ENCODE results near the gene COPS7A.

COPS7A gene, protein sequence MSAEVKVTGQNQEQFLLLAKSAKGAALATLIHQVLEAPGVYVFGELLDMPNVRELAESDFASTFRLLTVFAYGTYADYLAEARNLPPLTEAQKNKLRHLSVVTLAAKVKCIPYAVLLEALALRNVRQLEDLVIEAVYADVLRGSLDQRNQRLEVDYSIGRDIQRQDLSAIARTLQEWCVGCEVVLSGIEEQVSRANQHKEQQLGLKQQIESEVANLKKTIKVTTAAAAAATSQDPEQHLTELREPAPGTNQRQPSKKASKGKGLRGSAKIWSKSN

DNA sequence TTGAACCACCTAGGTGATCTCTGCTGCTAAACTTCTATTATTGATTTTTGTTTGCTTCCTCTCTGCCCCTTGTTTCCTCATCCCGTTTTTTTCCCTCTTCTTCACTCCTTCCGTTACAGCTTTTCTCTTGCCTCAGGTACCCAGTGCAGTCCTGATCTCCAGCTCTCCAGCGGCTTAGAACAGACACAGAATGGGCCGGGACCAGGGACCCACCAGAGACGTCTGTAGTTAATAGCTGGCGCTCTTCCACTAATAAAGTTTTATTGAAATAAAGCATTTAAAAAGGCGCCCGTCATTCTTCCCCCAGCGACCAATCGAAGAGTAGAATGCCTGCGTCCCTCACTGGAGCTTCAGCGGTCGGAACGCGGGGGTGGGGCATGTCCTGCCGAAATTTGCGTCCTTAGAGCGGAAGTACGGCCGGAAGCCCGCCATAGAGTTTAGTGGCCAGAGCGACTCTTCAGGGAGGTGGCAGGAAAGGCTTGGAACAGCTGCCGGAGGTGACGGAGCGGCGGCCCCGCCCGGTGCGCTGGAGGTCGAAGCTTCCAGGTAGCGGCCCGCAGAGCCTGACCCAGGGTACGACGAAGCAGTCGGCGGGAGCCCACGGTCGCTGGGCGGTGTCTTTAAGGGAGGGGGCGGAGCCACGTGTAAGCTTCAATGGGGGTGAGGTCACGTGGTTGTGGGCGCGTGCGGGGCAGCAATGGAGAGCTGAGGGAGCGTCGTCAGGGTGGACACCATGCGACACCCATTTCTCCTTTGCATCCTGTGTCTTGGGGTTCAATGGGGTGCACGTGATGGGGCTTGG, at the start of gene COPS7A:
Gene COPS7A (plus strand): TSS at position 440 of the 802 bp plus-strand sequence. CDS start 611 bp downstream, outside the sequence.
- DNase-seq, result peak; percentile 91 to 98

DNA sequence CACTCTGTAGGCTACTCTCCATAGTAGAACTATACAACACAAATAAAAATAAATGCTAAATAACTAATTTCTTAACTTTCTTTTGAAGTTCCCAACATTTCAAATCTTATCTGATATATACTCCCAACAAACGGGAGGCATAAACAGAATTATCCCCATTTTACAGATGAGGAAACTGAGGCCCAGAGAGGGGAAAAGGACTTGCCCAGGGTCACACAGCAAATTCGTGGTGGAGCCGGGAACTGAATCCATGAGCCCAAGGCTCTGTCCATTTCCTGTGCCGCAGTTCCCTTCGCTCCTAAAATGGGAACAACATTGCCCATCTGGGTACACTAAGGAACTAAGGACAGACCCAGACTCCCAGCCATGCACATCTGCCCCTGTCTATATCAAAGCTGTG, 46.9 kb upstream of the COPS7A start:
- DNase-seq, result no peak

DNA sequence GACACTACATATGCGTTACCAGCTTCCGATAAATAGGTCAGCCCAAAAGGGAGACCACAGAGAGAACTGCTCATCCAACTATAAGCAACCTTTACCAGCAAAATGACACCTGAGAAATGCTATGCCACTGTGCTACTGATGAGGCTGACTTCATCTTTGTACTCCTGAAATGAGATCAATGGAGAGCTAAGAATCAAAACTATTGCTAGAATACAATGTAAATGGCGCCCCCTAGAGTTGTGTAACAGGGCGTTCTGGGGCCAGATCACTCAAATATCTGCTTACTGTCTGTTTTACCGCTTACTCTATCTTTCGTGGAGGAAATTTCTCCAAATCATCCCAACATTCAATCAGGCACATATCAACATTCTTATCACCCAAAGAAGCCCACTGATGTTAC, 39.2 kb upstream of the COPS7A start:
- DNase-seq, result no peak

DNA sequence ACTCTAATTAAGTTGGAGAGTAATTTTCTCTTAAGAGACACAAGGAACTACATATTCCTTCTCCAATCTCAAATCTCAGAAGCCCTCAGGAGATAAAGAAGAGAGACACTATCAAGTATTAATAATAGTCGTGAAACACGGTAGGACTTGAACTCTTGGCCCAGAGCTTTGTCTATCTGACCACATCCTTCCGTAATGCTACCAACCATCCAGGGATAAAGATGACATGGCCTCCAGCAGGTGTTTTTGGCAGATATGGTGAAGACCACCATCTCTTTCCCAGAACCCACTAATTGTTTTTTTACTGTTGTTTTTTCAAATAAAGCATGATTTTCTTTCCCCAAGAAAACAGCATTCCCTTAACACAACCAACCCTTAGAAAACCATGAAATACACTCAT, 38.0 kb upstream of the COPS7A start:
- no peak for DNase-seq

DNA sequence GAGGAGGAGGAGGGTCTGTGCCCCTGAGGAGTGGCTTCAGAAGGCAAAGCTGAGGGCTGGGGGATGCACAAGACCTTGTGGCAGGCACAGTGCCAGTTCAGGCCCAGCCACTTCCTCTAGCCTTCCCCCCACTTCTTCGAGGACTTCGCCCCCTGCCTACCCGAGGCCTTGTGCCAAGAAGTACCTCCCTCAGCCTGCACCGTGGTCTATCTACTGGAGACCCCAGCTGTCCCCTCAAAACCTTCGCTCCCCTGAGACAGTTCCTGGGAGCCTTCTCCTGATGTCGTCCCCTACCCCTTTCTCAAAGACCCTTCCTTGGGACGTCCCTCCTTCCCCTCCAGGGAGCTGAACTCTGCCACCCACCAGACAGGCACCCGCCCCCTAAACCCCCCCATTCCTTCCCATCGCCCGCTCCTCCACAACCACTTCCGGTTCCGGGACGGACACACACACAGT, 35.3 kb upstream of the COPS7A start:
- DNase-seq, result peak in 1 of 2 experiments; percentile 11

DNA sequence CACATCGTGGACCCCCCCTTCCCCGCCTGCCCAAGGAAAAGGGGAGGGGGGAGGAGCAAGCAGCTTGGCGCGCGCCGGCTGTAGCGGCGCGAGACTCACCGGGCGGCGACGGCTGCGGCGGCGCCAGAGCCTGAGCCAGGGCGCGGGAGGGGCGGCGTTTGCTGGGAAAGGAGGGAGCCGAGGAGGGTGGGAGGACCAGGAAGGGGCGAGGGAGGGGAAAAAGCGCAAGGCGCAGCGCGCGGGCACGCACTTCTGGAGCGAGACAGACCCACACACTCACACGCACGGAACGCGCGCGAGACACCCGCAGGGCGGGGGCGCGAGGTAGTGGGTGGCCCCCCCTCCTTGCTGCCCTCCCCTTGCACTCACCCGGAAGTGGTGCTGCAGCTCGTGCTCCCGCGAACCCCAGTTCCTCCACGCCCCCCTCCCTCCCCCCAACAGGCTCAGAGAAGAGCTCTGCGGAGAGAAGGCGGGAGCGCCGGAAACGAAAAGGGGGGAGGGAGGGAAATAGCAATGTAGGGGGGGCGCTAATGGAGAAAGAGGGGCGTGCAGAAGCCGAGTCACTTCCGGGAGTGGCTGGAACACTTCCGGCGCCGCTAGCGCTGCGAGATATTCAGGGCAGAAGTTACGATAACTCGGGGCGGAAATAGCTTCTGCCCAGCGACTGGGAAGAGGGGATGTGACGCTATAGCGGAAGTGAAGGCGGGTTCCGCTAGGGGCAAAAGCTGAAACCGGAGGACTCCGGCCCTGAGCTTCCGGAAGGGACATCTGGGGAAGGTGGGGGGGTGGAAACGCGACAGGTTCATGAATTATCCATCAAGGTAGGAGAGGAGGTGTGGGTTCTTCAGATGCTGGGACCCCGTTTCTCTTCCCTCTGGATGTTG, 34.6 kb upstream of the COPS7A start, which contains the start of gene ZNF384:
Gene ZNF384 (minus strand): TSS at position 377 of the 884 bp plus-strand sequence. CDS start 9,855 bp downstream, outside the sequence.
- DNase-seq, result peak; percentile 94 to 99

DNA sequence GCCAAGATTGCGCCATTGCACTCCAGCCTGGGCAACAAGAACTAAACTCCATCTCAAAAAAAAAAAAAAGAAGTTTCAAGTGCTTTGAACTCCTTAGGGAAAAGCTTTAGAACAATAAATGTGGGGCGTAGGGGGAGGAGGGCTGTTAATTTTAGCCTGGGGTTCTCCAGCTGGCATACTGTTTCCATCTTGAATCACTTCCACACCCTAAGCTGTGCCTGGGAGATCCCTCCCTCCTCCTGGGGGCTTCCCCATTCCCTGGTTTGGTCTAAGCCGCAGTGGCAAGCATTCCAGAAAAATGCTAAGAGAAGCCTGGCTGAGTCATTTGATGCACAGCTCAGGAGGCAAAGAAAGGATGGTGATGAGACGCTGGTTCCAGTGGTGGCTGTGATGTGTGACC, 32.4 kb upstream of the COPS7A start:
- no peak for DNase-seq

DNA sequence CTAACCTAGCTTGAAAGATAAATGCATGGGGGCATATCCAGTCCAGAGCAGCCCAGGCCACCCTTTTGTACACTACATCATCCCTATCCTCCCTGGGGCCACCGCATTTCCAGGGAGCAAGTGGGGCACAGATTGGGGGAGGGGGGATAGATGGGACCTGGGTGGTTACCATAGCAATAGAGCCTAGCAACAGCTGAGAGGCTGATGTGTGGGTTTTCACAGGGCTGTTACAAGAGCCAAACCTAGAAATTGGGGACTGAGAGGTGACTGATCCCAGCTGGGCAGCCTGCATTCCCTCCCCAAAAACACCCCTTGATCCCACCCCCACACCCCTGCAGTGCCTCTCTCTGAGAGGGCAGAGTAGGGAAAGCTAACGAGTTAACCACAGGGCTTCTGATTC, 31.0 kb upstream of the COPS7A start:
- no peak for DNase-seq

DNA sequence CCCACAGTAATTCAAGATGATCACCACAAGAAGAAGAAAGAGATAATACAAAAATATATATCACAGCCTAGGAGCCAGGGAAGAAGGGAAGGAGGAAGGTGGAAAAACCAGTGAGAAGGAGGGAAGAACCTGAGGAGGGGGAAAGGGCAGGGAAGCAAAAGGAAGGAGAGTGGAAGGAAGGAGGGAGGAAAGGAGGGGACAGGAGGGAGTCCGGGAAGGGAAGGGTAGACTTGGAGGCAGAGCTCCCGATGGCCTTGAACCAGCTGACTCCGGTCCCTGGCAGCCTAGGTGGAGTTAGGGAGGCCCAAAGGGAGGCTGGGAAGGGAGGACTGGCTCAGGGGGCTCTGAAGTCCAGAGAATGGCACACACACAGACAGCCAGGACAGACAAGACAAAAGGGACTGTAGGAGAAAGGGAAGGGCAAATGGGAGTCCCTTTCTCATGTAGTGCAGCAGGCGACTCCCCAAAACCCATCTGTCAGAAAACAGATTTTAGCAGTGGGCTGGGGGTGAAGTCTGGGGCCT, 30.0 kb upstream of the COPS7A start:
- no peak for DNase-seq

DNA sequence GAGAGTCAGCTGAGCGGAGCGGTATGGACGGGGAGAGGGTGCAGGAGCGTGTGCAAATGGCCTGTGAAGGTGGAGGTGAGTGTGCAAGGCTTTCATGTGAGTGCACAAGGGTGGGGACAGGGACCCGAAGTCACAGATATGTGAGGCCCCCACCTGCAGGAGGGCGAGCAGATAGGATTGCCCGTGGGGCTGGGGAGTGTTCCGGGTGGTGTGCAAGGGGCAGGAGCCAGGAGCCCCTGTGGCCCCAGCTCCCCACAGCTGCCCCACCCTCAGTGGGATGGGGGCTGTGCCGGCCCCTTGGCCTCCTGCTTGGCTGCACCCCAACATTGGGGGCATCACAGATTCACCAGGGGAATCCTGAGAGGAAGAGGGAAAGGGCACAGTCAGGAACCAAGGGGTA, 29.1 kb upstream of the COPS7A start:
- no peak for DNase-seq

DNA sequence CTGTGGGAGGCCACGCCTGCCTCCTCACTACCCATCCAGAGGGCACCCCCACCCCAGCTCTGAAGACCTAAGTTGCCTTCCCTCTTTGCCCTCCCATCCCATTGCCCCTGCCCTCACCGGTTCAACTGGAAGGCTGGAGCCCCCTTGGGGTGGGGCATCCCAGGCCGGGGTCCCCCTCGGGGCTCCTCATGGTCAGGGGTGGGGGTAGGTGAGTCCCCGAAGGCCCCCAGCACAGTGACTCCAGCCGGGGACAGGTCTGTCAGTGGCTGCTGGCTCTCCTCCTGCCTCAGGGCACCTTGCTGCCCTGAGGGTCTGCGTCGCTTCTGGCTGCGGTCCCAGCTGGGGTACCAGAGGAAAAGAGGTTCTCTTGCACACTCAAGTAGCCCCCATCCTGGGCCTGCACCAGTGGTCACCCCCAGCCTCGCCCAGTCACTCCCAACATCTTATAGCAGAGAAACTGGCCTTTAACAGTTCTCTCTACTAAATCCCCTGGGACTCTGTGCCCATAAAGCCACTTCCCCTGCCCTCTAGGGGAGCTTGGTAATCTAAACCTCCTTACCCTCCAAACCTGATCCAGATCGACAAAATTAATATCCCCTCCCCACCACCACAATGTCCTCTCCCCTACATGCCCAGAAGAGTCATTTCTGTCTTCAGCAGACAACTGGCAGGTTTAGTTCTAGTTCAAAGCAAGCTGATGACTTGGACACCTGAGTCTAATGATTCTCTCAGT, 28.4 kb upstream of the COPS7A start:
- no peak for DNase-seq

DNA sequence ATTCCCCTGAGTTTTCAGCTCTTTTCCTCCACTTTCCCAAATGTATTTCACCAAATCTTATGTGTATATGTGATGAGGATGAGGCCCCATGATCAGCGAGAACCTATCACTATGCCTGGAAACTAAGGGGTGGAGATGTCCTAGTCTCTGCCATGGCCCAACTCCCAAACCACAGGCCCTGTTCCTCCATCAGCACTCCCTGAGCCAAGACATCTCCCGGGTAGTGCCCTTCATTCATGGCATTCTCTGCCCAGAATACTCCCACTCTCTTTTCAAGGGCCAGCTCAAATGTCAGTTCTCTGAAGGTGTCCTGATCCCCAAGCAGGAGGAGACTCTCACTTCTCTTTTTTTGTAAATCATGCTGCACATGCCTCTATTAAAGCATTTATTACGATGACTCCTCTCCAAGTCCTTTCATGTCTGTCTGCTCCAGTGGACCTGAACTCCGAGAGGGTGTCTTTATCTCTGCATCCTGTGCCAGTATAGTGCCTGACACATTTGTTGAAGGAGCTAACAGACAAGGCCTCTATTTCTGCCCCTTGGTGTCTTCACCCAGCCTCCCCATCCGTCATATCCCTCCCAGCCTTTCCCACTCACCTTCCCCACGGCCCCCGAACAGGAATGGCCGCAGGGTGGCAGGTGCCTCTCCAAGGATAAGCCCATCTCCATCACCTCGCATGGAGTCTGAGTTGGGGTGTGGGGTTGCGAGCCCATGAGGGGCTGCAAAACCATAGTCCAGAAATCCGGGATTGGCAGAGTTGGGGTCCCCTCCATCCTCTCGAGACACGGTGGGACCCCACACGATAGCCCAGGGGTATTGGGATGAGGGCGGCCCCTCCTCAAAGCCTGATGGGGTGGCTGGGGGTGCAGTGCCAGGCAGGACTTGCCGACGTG, 26.9 kb upstream of the COPS7A start:
- no peak for DNase-seq

DNA sequence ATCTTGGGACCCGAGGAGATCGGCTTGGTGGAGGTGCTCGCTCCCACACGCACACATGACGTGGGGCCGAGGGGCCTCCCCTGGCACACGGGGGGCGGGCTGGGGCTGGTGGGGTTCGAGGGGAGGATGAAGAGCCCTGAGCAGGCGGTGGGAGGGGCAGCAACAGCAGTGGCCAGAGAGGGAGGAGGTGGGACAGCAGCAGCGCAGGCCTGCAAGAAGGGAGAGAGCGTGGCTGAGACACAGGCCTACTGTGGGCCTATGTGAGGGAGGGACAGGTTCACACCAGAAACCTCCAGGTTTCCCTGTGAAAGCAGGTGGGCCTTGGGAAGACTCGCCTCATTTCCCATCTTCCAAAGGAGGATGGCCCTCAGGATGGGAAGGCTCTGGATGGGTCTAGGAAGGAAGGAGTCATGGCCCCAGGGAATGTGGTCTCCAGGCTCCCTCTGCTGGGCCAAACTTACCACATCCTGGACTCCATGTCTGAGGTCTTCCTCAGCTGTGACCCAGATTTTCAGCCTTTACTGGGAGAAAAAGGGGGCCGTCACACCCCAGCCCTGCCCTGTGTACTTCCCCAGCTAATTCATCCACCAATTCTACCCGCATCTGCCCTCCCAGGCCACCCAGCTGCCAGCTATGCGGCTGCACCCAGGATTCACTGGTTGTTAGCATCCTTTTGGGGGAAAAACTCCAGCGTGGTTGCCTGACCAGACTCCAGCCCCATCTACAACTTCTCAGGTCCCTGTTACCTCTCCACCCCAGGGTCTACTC, 26.1 kb upstream of the COPS7A start:
- DNase-seq, result no peak

DNA sequence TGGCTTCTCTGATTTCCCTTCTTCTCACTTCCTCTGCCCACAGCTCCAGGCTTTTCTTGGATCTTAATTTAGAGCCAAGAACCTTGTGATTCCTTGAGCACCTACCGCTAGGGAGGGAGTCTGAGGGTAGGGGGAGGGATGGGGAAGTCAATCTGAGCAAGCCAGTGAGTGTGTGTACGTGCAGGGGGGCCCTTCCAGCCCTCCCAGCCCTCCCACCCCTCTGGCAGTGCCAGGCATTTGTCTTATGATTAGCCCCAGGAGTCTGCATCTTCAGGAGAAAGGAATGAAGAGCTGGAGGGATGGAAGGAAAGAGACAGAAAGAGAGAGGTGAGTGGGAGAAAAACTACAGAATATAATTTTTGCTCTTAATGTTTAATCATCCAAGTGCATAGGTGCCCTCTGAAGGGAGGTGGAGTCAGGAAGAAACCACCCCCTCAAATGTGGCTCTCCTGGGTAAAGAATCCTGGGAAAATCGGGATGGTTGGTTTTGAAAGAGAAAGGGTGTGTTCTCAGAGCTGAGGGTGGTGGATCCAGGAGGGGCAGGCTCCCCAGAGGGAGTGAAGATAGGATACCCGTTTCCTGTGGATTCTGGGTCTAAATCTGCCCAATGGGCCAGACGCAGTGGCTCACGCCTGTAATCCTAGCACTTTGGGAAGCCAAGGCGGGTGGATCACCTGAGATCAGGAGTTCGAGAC, 25.3 kb upstream of the COPS7A start:
- no peak for DNase-seq

DNA sequence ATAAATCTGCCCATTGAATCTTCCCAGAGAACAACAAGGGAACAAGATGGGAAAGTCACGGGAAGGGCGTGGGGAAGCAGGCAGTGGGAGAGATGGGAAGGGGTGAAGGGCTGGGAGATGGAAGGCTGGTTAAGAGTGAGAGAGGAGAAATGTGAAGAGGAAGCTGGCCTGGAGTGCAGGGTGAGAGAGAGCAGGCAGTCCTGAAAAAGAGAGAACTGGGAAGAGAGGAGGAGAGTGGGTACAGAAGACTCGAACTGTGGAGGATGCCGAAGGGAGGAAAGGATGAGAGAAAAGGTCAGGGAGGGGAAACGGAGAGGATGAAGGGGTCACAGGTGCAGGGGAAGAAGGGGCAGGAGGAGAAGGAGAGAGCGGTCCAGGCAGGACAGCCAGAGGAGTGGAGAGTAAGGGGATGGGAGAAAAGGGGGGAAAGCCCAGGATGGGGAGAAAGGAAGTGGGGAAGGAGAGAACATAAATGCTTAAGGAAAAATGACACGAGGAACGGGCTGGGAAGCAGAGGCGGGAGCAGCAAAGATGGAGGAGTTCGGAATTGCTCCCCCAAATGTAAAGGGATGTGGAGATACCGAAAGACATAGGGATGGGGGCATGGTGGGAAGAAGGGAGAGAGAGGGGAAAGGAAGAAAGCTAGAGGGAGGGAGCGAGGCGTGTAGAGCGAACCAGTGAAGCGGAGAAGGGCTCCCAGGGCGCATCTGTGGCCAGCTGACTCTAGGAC, 24.4 kb upstream of the COPS7A start:
- DNase-seq, result no peak

DNA sequence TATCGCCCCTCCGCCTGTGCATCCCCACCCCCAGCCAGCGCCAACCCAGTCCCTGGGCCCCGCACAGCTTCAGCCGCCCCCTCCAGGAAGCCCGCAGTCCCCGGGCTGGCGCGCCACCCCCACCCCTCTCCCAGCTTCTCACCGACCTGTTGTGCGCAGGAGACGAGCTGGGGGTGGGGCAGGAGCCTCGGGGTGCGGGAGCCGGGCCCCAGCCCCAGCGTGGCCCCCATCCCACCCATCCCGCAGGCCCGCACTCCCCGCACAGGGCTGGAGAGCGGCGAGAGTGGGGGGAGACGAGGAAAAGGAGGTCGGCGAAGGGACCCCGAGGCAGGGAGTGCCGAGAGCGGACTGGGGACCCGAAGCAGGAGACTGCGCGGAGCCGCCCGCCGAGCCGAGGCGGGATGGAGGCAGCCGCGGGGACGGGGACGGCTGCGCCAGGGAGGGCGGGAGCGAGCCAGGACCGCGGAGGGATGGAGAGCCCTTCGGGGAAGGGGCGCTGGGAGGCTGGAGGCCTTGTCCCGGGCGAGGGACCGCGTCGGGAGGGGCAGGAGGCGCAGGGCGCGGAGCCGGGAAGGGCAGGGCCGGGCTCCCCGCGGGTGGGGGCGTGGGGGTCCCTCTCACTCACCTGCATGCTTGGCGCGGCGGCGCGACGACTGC, 23.7 kb upstream of the COPS7A start:
- DNase-seq, result no peak

DNA sequence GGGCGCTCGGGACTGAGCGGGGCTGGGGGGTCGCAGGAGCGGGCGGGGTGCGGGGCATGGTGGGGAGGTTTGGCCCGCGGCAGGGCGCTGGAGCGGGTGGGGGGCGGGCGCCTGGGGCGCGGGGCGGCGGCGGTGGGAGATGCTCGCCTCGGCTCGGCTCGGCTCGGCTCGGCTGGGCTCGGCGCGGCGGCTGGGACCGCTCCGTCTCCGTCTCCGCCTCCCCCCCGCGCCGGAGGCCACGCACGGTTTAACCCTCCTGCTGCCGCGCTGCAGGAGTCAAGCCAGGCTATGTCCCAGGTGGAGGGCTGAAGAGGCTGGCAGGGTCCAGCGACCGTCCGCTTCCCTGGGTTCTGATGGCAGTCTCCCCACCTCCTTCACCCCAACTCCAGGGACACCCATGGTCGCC, 23.2 kb upstream of the COPS7A start, which contains the start of gene PIANP:
Gene PIANP (minus strand): TSS at position 170 of the 406 bp plus-strand sequence. CDS start 2,754 bp downstream, outside the sequence.
- peak in 1 of 2 experiments; percentile 38 for DNase-seq
